ENCODE results near the gene EXOC4.

The EXOC4 gene

DNA sequence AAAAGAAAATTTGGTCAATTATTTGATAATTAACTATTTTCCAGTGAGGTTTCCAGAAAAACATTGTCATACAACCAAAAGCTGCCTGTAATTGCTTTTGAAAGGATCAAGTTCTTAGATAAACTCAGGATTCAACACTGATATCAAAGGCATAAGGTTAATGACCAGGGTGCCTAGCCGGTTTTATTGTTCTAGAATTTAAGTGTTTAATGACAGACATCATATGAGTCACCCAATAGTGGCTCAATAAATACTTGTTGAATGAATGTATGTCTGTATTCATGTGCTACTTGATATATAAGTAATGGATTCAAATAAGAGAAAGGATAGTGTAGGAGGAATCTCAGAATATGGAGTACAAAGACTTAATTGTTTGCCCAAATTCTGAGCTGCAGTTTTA, 678.2 kb downstream of the EXOC4 start:
- Histone ChIP-seq H3K36me3 (ENCODE audit: control insufficient read depth, insufficient read depth, low read length) (no peaks in the 10 kb centered on the region), H3K4me3 (ENCODE audit: low read depth, low read length) (no peak overlapping the region), H3K4me1 (ENCODE audit: control insufficient read depth, insufficient read depth, low read length) (peaks cover 35% of the 10 kb centered on the region), H3K9ac (ENCODE audit: low read length) (no peak overlapping the region), H3K9me3 (ENCODE audit: control insufficient read depth, insufficient read depth, low read depth, low read length) (no peaks in the 10 kb centered on the region), H3K27ac (ENCODE audit: low read depth, low read length) (no peak overlapping the region), H3K27me3 (ENCODE audit: control insufficient read depth, insufficient read depth, low read length) (no peaks in the 10 kb centered on the region)

- Histone ChIP-seq H3K9ac (ENCODE audit: low read length) (no peak overlapping the region), H3K27me3 (ENCODE audit: control insufficient read depth, insufficient read depth, low read length) (no peaks in the 10 kb centered on the region), H3K4me3 (ENCODE audit: low read depth, low read length) (no peak overlapping the region), H3K9me3 (ENCODE audit: control insufficient read depth, insufficient read depth, low read depth, low read length) (no peaks in the 10 kb centered on the region), H3K36me3 (ENCODE audit: control insufficient read depth, insufficient read depth, low read length) (no peaks in the 10 kb centered on the region), H3K27ac (ENCODE audit: low read depth, low read length) (no peak overlapping the region), H3K4me1 (ENCODE audit: control insufficient read depth, insufficient read depth, low read length) (peaks cover 37% of the 10 kb centered on the region)
Observed at GRCh38 chr7:133932591-133932990, 679.7 kb downstream of the EXOC4 start.

- Histone ChIP-seq H3K27ac (ENCODE audit: low read depth, low read length) (no peak overlapping the region), H3K27me3 (ENCODE audit: control insufficient read depth, insufficient read depth, low read length) (no peaks in the 10 kb centered on the region), H3K9me3 (ENCODE audit: control insufficient read depth, insufficient read depth, low read depth, low read length) (no peaks in the 10 kb centered on the region)
Observed at GRCh38 chr7:133934262-133934976, 681.5 kb downstream of the EXOC4 start.

DNA sequence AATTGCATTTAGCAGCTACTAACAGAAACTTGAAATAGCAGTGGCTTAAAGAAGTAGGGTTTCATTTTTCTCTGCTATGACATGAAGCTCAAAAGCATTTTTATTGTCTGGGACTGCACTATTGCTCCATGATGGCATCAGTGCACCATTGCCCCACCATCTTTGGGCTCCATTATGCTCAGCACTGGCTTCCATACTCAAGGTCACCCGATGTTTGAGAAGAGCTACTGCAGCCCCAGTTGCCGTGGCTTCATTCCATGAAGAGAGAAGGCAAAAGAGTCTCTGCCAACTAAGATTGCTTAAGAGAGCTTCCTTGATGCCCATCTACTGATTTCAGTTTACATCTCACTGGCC, 682.1 kb downstream of the EXOC4 start:
- no peaks in the 10 kb centered on the region for H3K9me3 ChIP-seq (ENCODE audit: control insufficient read depth, insufficient read depth, low read depth, low read length)
- H3K27me3 ChIP-seq (ENCODE audit: control insufficient read depth, insufficient read depth, low read length) = no peaks in the 10 kb centered on the region
- no peak overlapping the region for H3K9ac ChIP-seq (ENCODE audit: low read length)
- H3K36me3 ChIP-seq (ENCODE audit: control insufficient read depth, insufficient read depth, low read length) = no peaks in the 10 kb centered on the region
- no peak overlapping the region for H3K4me3 ChIP-seq (ENCODE audit: low read depth, low read length)
- peaks cover 43% of the 10 kb centered on the region for H3K4me1 ChIP-seq (ENCODE audit: control insufficient read depth, insufficient read depth, low read length)
- H3K27ac ChIP-seq (ENCODE audit: low read depth, low read length) = peak overlapping the region; percentile 3; the same call in 1 of the 2 replicates

More at GRCh38 chr7:133934262-133934976, 681.5 kb downstream of the EXOC4 start:
- Histone ChIP-seq H3K9ac (ENCODE audit: low read length) (no peak overlapping the region), H3K4me1 (ENCODE audit: control insufficient read depth, insufficient read depth, low read length) (peaks cover 37% of the 10 kb centered on the region), H3K4me3 (ENCODE audit: low read depth, low read length) (no peak overlapping the region), H3K36me3 (ENCODE audit: control insufficient read depth, insufficient read depth, low read length) (no peaks in the 10 kb centered on the region)

DNA sequence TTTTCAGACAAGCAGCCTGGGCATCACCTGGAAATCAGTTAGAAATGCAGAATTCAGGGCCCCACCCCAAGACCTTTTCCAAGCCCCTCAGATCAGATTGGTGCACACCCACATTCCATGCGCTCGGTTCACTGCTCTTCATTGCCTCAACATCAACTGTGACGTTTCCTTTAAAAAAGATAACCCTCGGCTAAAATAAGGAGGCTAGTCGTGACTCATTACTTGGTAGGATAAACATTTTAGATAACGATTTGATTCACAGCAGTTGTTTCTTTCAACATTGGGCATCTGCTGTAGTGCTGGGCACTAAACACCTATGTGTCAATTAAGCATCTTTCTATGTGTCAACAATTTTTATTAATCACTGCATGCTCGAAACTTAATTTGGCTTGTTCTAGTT, 683.2 kb downstream of the EXOC4 start:
- H3K4me1 ChIP-seq (ENCODE audit: control insufficient read depth, insufficient read depth, low read length) = peaks cover 46% of the 10 kb centered on the region
- H3K27ac ChIP-seq (ENCODE audit: low read depth, low read length) = no peak overlapping the region
- no peak overlapping the region for H3K4me3 ChIP-seq (ENCODE audit: low read depth, low read length)
- no peaks in the 10 kb centered on the region for H3K9me3 ChIP-seq (ENCODE audit: control insufficient read depth, insufficient read depth, low read depth, low read length)
- H3K36me3 ChIP-seq (ENCODE audit: control insufficient read depth, insufficient read depth, low read length) = no peaks in the 10 kb centered on the region
- no peaks in the 10 kb centered on the region for H3K27me3 ChIP-seq (ENCODE audit: control insufficient read depth, insufficient read depth, low read length)
- H3K9ac ChIP-seq (ENCODE audit: low read length) = no peak overlapping the region

DNA sequence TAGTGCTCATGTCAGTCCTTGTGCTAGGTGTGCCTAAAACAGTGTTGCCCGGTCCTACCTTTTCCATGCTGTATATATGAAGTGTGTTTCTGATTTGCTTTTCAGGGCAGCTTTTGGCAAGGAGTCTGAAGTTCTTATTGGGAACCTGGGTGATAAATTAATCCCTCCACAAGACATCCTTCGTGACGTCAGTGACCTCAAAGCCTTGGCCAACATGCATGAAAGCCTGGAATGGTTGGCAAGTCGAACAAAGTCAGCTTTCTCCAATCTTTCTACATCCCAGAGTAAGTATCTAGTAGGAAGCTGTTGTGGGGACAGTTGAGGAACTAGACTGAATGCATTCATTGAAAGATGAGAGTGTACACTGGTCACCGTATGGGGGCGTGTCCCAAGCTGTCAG, 684.9 kb downstream of the EXOC4 start:
- no peak overlapping the region for H3K4me3 ChIP-seq (ENCODE audit: low read depth, low read length)
- H3K9me3 ChIP-seq (ENCODE audit: control insufficient read depth, insufficient read depth, low read depth, low read length) = no peaks in the 10 kb centered on the region
- H3K36me3 ChIP-seq (ENCODE audit: control insufficient read depth, insufficient read depth, low read length) = no peaks in the 10 kb centered on the region
- no peak overlapping the region for H3K9ac ChIP-seq (ENCODE audit: low read length)
- no peak overlapping the region for H3K27ac ChIP-seq (ENCODE audit: low read depth, low read length)
- H3K27me3 ChIP-seq (ENCODE audit: control insufficient read depth, insufficient read depth, low read length) = no peaks in the 10 kb centered on the region
- peaks cover 41% of the 10 kb centered on the region for H3K4me1 ChIP-seq (ENCODE audit: control insufficient read depth, insufficient read depth, low read length)

- H3K9ac ChIP-seq (ENCODE audit: low read length) = no peak overlapping the region
- H3K27ac ChIP-seq (ENCODE audit: low read depth, low read length) = no peak overlapping the region
Observed at GRCh38 chr7:133940368-133940767, 687.5 kb downstream of the EXOC4 start.

DNA sequence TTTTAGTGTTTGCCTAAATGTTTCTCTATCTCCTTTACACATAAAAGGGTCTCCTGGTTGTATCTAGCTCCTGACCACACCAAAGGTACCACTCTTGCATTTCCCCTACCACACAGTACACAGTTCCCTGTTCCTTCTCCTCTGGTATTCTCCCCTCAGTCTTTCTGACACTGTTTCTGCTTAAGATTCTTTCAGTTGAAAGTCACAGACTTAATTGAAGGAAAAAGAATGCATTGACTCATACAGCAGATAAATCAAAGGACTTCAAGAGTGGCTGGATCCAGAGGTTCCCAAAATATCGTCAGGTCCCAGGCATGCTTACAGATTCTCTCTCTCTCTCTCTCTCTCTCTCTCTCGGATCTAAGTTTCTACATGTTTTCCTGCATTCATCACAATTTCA, 688.6 kb downstream of the EXOC4 start:
- no peaks in the 10 kb centered on the region for H3K9me3 ChIP-seq (ENCODE audit: control insufficient read depth, insufficient read depth, low read depth, low read length)
- H3K4me3 ChIP-seq (ENCODE audit: low read depth, low read length) = no peak overlapping the region
- H3K4me1 ChIP-seq (ENCODE audit: control insufficient read depth, insufficient read depth, low read length) = peaks cover 9% of the 10 kb centered on the region
- no peaks in the 10 kb centered on the region for H3K27me3 ChIP-seq (ENCODE audit: control insufficient read depth, insufficient read depth, low read length)
- no peak overlapping the region for H3K9ac ChIP-seq (ENCODE audit: low read length)
- H3K27ac ChIP-seq (ENCODE audit: low read depth, low read length) = no peak overlapping the region
- H3K36me3 ChIP-seq (ENCODE audit: control insufficient read depth, insufficient read depth, low read length) = no peaks in the 10 kb centered on the region

More at GRCh38 chr7:133940368-133940767, 687.5 kb downstream of the EXOC4 start:
- H3K36me3 ChIP-seq (ENCODE audit: control insufficient read depth, insufficient read depth, low read length) = no peaks in the 10 kb centered on the region
- H3K4me3 ChIP-seq (ENCODE audit: low read depth, low read length) = no peak overlapping the region
- H3K4me1 ChIP-seq (ENCODE audit: control insufficient read depth, insufficient read depth, low read length) = peaks cover 18% of the 10 kb centered on the region
- H3K9me3 ChIP-seq (ENCODE audit: control insufficient read depth, insufficient read depth, low read depth, low read length) = no peaks in the 10 kb centered on the region
- no peaks in the 10 kb centered on the region for H3K27me3 ChIP-seq (ENCODE audit: control insufficient read depth, insufficient read depth, low read length)

DNA sequence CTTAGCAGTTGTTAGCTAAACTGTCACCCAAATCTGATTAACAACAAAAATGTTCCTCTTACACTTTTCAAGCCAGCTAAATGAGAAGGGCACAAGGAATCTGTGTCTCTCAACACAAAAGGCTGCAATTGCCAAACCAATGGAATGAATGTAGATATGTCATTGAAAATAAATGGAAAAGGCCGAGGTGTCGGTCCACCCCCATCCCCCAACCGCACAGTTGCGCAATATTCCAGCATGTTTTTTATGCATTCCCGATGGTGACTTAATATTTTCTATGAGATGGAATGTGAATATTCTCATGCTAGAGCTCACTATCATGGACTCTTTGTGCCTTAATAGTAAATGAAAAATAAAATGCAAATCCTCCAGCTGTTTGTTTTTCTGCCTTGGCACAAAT, 692.6 kb downstream of the EXOC4 start:
- H3K4me3 ChIP-seq (ENCODE audit: low read depth, low read length) = no peak overlapping the region
- peaks cover 14% of the 10 kb centered on the region for H3K4me1 ChIP-seq (ENCODE audit: control insufficient read depth, insufficient read depth, low read length)
- no peaks in the 10 kb centered on the region for H3K9me3 ChIP-seq (ENCODE audit: control insufficient read depth, insufficient read depth, low read depth, low read length)
- H3K27ac ChIP-seq (ENCODE audit: low read depth, low read length) = no peak overlapping the region
- no peak overlapping the region for H3K9ac ChIP-seq (ENCODE audit: low read length)
- no peaks in the 10 kb centered on the region for H3K27me3 ChIP-seq (ENCODE audit: control insufficient read depth, insufficient read depth, low read length)
- no peaks in the 10 kb centered on the region for H3K36me3 ChIP-seq (ENCODE audit: control insufficient read depth, insufficient read depth, low read length)

DNA sequence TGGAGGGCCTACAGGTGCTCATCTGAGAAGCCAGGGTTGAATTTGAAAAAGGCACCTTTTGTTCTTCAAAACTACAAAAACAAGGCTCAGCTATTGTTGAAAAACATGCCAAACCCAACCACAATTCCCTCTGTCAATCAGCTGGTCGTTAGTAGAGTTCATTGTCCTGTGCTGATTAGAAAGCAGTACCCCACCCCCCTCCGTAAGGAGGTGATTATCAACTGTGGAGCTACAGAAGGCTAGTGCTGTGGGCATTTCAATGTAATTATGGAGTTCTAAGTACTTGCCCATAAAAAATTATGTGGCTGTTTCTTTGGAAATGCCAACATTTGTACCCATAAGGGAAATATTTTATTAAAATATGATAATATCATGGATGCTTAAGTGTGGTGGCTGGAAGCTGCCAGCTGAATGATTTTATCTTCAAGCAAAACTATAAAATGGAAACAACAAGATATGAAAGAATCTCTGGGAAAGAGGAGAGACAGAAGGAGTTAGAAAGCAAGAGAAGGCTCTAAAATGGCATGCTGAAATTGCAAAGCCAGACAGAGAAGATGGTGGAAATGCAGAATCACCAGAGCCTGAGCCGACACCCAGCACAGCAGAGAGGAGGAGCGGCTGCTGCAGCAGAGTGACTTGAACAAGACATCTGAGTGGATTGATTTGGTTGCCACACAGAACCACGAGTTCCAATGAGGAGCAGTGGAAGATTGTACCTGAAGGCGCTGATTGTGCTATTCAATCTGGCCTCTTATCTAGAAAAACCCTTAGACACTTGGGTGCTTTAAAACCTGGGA, 694.8 kb downstream of the EXOC4 start:
- H3K27me3 ChIP-seq (ENCODE audit: control insufficient read depth, insufficient read depth, low read length) = no peaks in the 10 kb centered on the region
- H3K9ac ChIP-seq (ENCODE audit: low read length) = no peak overlapping the region
- H3K4me1 ChIP-seq (ENCODE audit: control insufficient read depth, insufficient read depth, low read length) = peaks cover 20% of the 10 kb centered on the region
- H3K36me3 ChIP-seq (ENCODE audit: control insufficient read depth, insufficient read depth, low read length) = no peaks in the 10 kb centered on the region
- H3K9me3 ChIP-seq (ENCODE audit: control insufficient read depth, insufficient read depth, low read depth, low read length) = no peaks in the 10 kb centered on the region
- H3K27ac ChIP-seq (ENCODE audit: low read depth, low read length) = no peak overlapping the region
- H3K4me3 ChIP-seq (ENCODE audit: low read depth, low read length) = no peak overlapping the region

DNA sequence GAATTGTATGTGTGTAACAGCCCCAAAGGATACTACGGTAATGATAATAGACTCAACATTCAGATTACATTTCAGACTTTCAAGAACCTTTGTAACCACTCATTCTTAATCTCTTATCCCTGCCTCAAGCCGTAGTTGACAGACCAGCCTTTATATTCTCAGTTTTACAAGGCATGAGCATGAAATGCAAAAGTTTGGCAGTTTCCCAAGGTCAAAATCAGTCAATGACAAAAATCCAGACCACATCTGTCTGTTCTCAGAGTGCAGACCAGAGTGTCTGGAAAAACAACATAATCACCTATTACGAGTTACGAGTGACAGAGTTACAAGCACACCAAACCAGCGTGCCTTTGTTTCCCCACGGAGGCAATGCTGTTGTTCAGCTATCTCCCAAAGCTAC, 695.7 kb downstream of the EXOC4 start:
- Histone ChIP-seq H3K4me3 (ENCODE audit: low read depth, low read length) (no peak overlapping the region), H3K4me1 (ENCODE audit: control insufficient read depth, insufficient read depth, low read length) (peaks cover 20% of the 10 kb centered on the region), H3K36me3 (ENCODE audit: control insufficient read depth, insufficient read depth, low read length) (no peaks in the 10 kb centered on the region), H3K27ac (ENCODE audit: low read depth, low read length) (no peak overlapping the region), H3K27me3 (ENCODE audit: control insufficient read depth, insufficient read depth, low read length) (no peaks in the 10 kb centered on the region), H3K9me3 (ENCODE audit: control insufficient read depth, insufficient read depth, low read depth, low read length) (no peaks in the 10 kb centered on the region), H3K9ac (ENCODE audit: low read length) (no peak overlapping the region)

Data from HUES6 (cell line).